Liver (tissue), 9 donors: ENCODE measurements around the gene INPP5E. TPM values are rescaled to one million over a fixed set of nuclear protein-coding genes. Genes with fewer than 3 reads are reported as not detected.

Experiments used
- DNase-seq: peaks from one replicate; pipeline ENCODE4 v3.0.0-alpha.2; 2017; ENCODE audit warnings: low spot score
- H3K27ac ChIP-seq, 2 donors: one replicate each; pipeline ENCODE4 v1.7.0; 2013; ENCODE audit warnings: inconsistent platforms in 2 of 2, low read length in 2 of 2, control low read depth in 1 of 2, low read depth in 1 of 2, mild to moderate bottlenecking in 1 of 2
- H3K27me3 ChIP-seq, 4 donors: one replicate each; pipeline versions ENCODE4 v1.6.1 to v1.7.0; 2013; ENCODE audit warnings: low read length in 3 of 4, inconsistent platforms in 1 of 4, mild to moderate bottlenecking in 1 of 4, moderate library complexity in 1 of 4; ENCODE audit not compliant: control insufficient read depth in 4 of 4, insufficient read depth in 4 of 4
- H3K36me3 ChIP-seq, 4 donors: one replicate each; pipeline versions ENCODE4 v1.6.1 to v1.7.0; 2013; ENCODE audit warnings: low read length in 3 of 4, mild to moderate bottlenecking in 3 of 4, low read depth in 1 of 4, moderate library complexity in 1 of 4; ENCODE audit not compliant: control insufficient read depth in 4 of 4, insufficient read depth in 3 of 4
- H3K4me1 ChIP-seq, 4 donors: one replicate each; pipeline versions ENCODE4 v1.6.1 to v1.7.0; 2013; ENCODE audit warnings: low read length in 3 of 4, mild to moderate bottlenecking in 3 of 4, moderate library complexity in 1 of 4; ENCODE audit not compliant: control insufficient read depth in 4 of 4, insufficient read depth in 4 of 4
- H3K4me3 ChIP-seq, 3 donors: one replicate each; pipeline versions ENCODE4 v1.6.1 to v1.7.0; 2013; ENCODE audit warnings: low read length in 3 of 3, control low read depth in 1 of 3, low read depth in 1 of 3, mild to moderate bottlenecking in 1 of 3
- H3K9ac ChIP-seq, 2 donors: one replicate each; pipeline ENCODE4 v1.7.0; 2013; ENCODE audit warnings: low read length in 2 of 2, mild to moderate bottlenecking in 2 of 2, moderate library complexity in 2 of 2, control low read depth in 1 of 2, low read depth in 1 of 2
- H3K9me3 ChIP-seq, 4 donors: one replicate each; pipeline versions ENCODE4 v1.6.1 to v1.7.0; 2013; ENCODE audit warnings: low read length in 3 of 4; ENCODE audit not compliant: control insufficient read depth in 4 of 4
- EGR1 ChIP-seq, 2 donors: IDR thresholded peaks; 2 replicates each; pipeline ENCODE4 v1.6.1; 2016 to 2018; ENCODE audit warnings: antibody characterized with exemption in 2 of 2, low read depth in 2 of 2
- FOXA1 ChIP-seq: IDR thresholded peaks from 2 replicates; pipeline ENCODE4 v1.6.1; 2016; ENCODE audit warnings: antibody characterized with exemption
- FOXA2 ChIP-seq: IDR thresholded peaks from 2 replicates; pipeline ENCODE4 v1.6.1; 2016; ENCODE audit warnings: antibody characterized with exemption
- HNF4A ChIP-seq, 2 donors: conservative IDR thresholded peaks; 2 replicates each; pipeline ENCODE4 v1.6.1; 2016; ENCODE audit warnings: antibody characterized with exemption in 2 of 2, mild to moderate bottlenecking in 2 of 2
- HNF4G ChIP-seq: IDR thresholded peaks from 2 replicates; pipeline ENCODE4 v1.6.1; 2016; ENCODE audit warnings: antibody characterized with exemption
- JUND ChIP-seq, 2 donors: IDR thresholded peaks; 2 replicates each; pipeline ENCODE4 v1.6.1; 2016; ENCODE audit warnings: antibody characterized with exemption in 2 of 2
- NR2F2 ChIP-seq: IDR thresholded peaks from 2 replicates; pipeline ENCODE4 v1.6.1; 2016; ENCODE audit warnings: antibody characterized with exemption
- RAD21 ChIP-seq, 2 donors: IDR thresholded peaks; 2 replicates each; pipeline ENCODE4 v1.6.1; 2016; ENCODE audit warnings: antibody characterized with exemption in 2 of 2, mild to moderate bottlenecking in 2 of 2
- RXRA ChIP-seq, 2 donors: IDR thresholded peaks; 2 replicates each; pipeline ENCODE4 v1.6.1; 2017 to 2018; ENCODE audit warnings: antibody characterized with exemption in 2 of 2, mild to moderate bottlenecking in 1 of 2
- SP1 ChIP-seq: IDR thresholded peaks from 2 replicates; pipeline ENCODE4 v1.6.1; 2018; ENCODE audit warnings: antibody characterized with exemption, mild to moderate bottlenecking
- YY1 ChIP-seq: IDR thresholded peaks from 2 replicates; pipeline ENCODE4 v1.6.1; 2016; ENCODE audit warnings: antibody characterized with exemption, mild to moderate bottlenecking
- WGBS: extraction: QIAGEN DNeasy Blood & Tissue Kit; methylation state at CpG from one replicate; pipeline ENCODE4 v1.1.7; 2013; 5-methylcytosine and 5-hydroxymethylcytosine counted together
- polyA plus RNA-seq, 2 donors: library from polyadenylated mRNA; stranded (reverse) in 1 of 2; unstranded in 1 of 2; fragments of 200-250 nt in 1 of 2; fragments of >200 nt in 1 of 2; fragmentation: Nextera tagmentation in 1 of 2; extraction: Ambion mirVana in 1 of 2; gene quantifications; one replicate each; pipeline versions ENCODE4 v1.2.1 to v1.2.3, GENCODE V29; 2013 to 2015
- total RNA-seq, 2 donors: library from RNA; depleted of rRNA; stranded (reverse); fragments of >200 nt; gene quantifications; one replicate each; pipeline ENCODE4 v1.2.3, GENCODE V29; 2014
- TF ChIP-seq, protein P1 (sequence below): IDR thresholded peaks from 2 replicates; pipeline ENCODE4 v1.6.1; 2016; ENCODE audit warnings: antibody characterized with exemption
- TF ChIP-seq, protein P2 (sequence below): IDR thresholded peaks from 2 replicates; pipeline ENCODE4 v1.6.1; 2016; ENCODE audit warnings: antibody characterized with exemption, mild to moderate bottlenecking
- TF ChIP-seq, protein P3 (sequence below): IDR thresholded peaks from 2 replicates; pipeline ENCODE4 v1.6.1; 2016; ENCODE audit warnings: antibody characterized with exemption
- TF ChIP-seq, protein P4 (sequence below): IDR thresholded peaks from 2 replicates; pipeline ENCODE4 v1.6.1; 2016; ENCODE audit warnings: antibody characterized with exemption
- TF ChIP-seq, protein P5 (sequence below): fragments of 150-350 bp; IDR thresholded peaks from 2 replicates; pipeline ENCODE4 v1.5.1; 2017; ENCODE audit warnings: improper control_type of control experiment, low read depth, low read length; ENCODE audit not compliant: missing input control
- donor health status: healthy.
- donor health status: healthy.
- donor health status: healthy.
- donor health status: healthy.
- donor health status: healthy.

Gene INPP5E
- total and polyA plus RNA-seq, 4 donors: 1.0 to 3.3 (median 2.9) TPM

DNA sequence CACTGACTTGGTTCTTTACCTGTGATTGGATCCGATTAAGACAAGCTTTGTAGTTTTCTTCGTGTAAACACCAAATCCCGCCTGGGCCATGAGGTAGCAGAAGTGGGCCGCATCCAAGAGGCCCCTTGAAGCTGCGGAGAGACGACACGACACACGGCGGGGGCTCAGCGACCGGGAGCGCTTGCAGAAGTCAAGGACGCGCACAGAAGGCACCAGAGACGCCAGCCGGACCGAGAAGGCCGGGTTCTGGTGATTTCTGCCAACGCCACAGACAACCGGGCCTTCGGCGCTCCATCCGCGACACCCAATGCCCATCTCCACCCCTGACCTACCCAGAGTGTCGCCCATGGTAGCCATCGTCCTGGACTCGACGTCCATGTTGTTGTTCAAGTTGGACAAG lies 19.8 kb upstream of the INPP5E start:
- H3K9ac ChIP-seq: no peak overlapping the region
- H3K4me3 ChIP-seq: no peak overlapping the region
- TF ChIP-seq RXRA (IDR thresholded peaks at IDR 0.05) (no peak), HNF4G (no peak), FOXA1 (no peak), HNF4A (conservative IDR thresholded peaks at IDR 0.05) (no peak), YY1 (no peak)
- TF ChIP-seq, protein P1, sequence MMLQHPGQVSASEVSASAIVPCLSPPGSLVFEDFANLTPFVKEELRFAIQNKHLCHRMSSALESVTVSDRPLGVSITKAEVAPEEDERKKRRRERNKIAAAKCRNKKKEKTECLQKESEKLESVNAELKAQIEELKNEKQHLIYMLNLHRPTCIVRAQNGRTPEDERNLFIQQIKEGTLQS: no peak
- TF ChIP-seq, protein P2, sequence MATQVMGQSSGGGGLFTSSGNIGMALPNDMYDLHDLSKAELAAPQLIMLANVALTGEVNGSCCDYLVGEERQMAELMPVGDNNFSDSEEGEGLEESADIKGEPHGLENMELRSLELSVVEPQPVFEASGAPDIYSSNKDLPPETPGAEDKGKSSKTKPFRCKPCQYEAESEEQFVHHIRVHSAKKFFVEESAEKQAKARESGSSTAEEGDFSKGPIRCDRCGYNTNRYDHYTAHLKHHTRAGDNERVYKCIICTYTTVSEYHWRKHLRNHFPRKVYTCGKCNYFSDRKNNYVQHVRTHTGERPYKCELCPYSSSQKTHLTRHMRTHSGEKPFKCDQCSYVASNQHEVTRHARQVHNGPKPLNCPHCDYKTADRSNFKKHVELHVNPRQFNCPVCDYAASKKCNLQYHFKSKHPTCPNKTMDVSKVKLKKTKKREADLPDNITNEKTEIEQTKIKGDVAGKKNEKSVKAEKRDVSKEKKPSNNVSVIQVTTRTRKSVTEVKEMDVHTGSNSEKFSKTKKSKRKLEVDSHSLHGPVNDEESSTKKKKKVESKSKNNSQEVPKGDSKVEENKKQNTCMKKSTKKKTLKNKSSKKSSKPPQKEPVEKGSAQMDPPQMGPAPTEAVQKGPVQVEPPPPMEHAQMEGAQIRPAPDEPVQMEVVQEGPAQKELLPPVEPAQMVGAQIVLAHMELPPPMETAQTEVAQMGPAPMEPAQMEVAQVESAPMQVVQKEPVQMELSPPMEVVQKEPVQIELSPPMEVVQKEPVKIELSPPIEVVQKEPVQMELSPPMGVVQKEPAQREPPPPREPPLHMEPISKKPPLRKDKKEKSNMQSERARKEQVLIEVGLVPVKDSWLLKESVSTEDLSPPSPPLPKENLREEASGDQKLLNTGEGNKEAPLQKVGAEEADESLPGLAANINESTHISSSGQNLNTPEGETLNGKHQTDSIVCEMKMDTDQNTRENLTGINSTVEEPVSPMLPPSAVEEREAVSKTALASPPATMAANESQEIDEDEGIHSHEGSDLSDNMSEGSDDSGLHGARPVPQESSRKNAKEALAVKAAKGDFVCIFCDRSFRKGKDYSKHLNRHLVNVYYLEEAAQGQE: no peak
- no peak overlapping the region for H3K27ac ChIP-seq
- H3K9me3 ChIP-seq: no peaks in the 10 kb centered on the region
- WGBS: 96% methylated on average over 28 of the region's 28 CpGs
- peaks cover 41 to 93% (median 76%) of the 10 kb centered on the region in 4 donors for H3K36me3 ChIP-seq
- no peaks in the 10 kb centered on the region for H3K4me1 ChIP-seq
- DNase-seq: no peak
- no peaks in the 10 kb centered on the region for H3K27me3 ChIP-seq

DNA sequence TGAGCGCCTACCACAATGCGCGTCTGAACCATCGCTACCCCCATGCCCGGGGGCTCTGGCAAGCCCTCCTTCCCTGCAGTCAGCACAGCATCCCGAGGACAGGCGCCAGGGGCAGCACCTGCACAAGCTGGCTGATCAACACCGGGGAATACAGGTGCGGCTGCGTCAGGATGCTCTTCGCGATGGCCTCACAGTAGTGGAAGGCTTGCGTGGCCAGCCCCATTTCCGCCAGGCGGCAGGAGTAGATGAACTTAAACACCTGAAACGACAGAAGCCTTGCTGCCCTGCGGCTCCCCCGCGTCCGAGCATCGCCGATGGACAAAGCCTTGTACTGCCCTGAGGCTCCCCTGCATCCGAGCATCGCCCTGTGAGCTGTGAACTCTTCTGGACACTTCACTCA lies 17.7 kb upstream of the INPP5E start:
- Histone ChIP-seq H3K4me1 (no peaks in the 10 kb centered on the region), H3K9me3 (no peaks in the 10 kb centered on the region), H3K4me3 (no peak overlapping the region), H3K36me3 (peaks cover 32 to 87% (median 72%) of the 10 kb centered on the region in 4 donors), H3K27ac (no peak overlapping the region), H3K27me3 (no peaks in the 10 kb centered on the region), H3K9ac (no peak overlapping the region)
- WGBS: 98% methylated on average over 24 of the region's 24 CpGs
- TF ChIP-seq JUND (IDR thresholded peaks at IDR 0.05) (no peak), RXRA (IDR thresholded peaks at IDR 0.05) (no peak), EGR1 (IDR thresholded peaks at IDR 0.05; ENCODE audit: low read depth in 2 of 2) (no peak), FOXA2 (no peak), NR2F2 (no peak), FOXA1 (no peak), HNF4A (conservative IDR thresholded peaks at IDR 0.05) (no peak), SP1 (no peak), YY1 (no peak), RAD21 (IDR thresholded peaks at IDR 0.05) (no peak), HNF4G (no peak)
- TF ChIP-seq, protein P3, sequence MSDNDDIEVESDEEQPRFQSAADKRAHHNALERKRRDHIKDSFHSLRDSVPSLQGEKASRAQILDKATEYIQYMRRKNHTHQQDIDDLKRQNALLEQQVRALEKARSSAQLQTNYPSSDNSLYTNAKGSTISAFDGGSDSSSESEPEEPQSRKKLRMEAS: no peak
- TF ChIP-seq, protein P4, sequence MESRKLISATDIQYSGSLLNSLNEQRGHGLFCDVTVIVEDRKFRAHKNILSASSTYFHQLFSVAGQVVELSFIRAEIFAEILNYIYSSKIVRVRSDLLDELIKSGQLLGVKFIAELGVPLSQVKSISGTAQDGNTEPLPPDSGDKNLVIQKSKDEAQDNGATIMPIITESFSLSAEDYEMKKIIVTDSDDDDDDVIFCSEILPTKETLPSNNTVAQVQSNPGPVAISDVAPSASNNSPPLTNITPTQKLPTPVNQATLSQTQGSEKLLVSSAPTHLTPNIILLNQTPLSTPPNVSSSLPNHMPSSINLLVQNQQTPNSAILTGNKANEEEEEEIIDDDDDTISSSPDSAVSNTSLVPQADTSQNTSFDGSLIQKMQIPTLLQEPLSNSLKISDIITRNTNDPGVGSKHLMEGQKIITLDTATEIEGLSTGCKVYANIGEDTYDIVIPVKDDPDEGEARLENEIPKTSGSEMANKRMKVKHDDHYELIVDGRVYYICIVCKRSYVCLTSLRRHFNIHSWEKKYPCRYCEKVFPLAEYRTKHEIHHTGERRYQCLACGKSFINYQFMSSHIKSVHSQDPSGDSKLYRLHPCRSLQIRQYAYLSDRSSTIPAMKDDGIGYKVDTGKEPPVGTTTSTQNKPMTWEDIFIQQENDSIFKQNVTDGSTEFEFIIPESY: no peak
- TF ChIP-seq, protein P5, sequence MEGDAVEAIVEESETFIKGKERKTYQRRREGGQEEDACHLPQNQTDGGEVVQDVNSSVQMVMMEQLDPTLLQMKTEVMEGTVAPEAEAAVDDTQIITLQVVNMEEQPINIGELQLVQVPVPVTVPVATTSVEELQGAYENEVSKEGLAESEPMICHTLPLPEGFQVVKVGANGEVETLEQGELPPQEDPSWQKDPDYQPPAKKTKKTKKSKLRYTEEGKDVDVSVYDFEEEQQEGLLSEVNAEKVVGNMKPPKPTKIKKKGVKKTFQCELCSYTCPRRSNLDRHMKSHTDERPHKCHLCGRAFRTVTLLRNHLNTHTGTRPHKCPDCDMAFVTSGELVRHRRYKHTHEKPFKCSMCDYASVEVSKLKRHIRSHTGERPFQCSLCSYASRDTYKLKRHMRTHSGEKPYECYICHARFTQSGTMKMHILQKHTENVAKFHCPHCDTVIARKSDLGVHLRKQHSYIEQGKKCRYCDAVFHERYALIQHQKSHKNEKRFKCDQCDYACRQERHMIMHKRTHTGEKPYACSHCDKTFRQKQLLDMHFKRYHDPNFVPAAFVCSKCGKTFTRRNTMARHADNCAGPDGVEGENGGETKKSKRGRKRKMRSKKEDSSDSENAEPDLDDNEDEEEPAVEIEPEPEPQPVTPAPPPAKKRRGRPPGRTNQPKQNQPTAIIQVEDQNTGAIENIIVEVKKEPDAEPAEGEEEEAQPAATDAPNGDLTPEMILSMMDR: no peak
- DNase-seq: no peak
